ENCODE measurements around the gene SGSH.

DNA sequence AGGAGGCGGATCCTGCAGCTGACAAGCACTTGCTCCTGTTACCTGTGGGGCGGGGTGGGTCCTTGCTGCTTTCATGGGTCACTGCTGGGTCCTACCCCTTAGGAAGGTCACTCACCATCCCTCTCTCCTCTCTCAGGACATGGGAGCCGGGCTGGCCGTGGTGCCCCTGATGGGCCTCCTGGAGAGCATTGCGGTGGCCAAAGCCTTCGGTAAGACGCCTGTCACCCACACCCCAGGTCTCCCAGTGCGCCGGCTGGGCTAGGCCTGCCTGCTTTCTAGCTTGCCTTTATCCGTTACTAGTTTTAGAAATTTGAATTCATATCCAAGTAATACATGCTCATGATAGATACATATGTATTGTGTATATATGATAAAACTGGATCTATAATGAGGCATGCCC lies 17.3 kb upstream of the SGSH start:
- TF ChIP-seq CTCF (conservative IDR thresholded peaks at IDR 0.05; ENCODE audit: low read length) = no peak
- no peak for TF ChIP-seq EZH2phosphoT487 (IDR thresholded peaks at IDR 0.05; ENCODE audit: borderline replicate concordance)
